HCT116 (cell line): ENCODE data around the gene A3GALT2. TPM values are rescaled to one million over a fixed set of nuclear protein-coding genes. Genes with fewer than 3 reads are reported as not detected.

Experiments used
- ATAC-seq: fragments of 200-7000 bp; cut with Tn5 transposase; 2 replicates; pipeline ENCODE4 v1.9.1; 2020; ENCODE audit warnings: mild to moderate bottlenecking, moderate library complexity
- BruUV-seq: library from RNA; stranded (reverse); fragments of 400-500 nt; replicated peaks from 2 replicates; lab custom pipeline; 2021; lab: Mats Ljungman, UMichigan
- CTCF ChIA-PET: fragments of 300-600 bp; sonication (Branson Sonifier 250); formaldehyde crosslinking; loops from one replicate; lab custom pipeline; 2021; ENCODE audit warnings: antibody characterized with exemption; lab: Charles Lee
- POLR2A ChIA-PET: fragments of 300-600, 350-600 bp; sonication (Branson Sonifier 250); formaldehyde crosslinking; loops from one replicate; lab custom pipeline; 2021; ENCODE audit warnings: antibody characterized with exemption; lab: Charles Lee
- RAD21 ChIA-PET, 2 experiments: fragments of 300-600 bp; sonication (Branson Sonifier 250); formaldehyde crosslinking; loops; one replicate each; lab custom pipeline; 2023; ENCODE audit warnings: low total read pairs in 2 of 2; ENCODE audit not compliant: uncharacterized antibody in 2 of 2, unreplicated experiment in 2 of 2, low non-redundant PET in 1 of 2; lab: Charles Lee
- DNase-seq: peaks from one replicate; pipeline ENCODE4 v3.0.0-alpha.2; 2010; ENCODE audit warnings: low read depth, low spot score
- H2AFZ ChIP-seq: fragments of 200-600 bp; shearing (Covaris generic), sonication (generic); 2 replicates; pipeline ENCODE4 v1.6.1; 2017; ENCODE audit warnings: low read depth, mixed run types, mixed read lengths, antibody characterized with exemption, low read length; ENCODE audit not compliant: poor library complexity, severe bottlenecking
- H3K27ac ChIP-seq: 2 replicates; pipeline ENCODE4 v1.5.1; 2012; ENCODE audit warnings: low read depth, low read length
- H3K27me3 ChIP-seq: fragments of 200-600 bp; sonication (generic); 2 replicates; pipeline ENCODE4 v1.6.1; 2016; ENCODE audit warnings: mixed run types, low read length, mixed read lengths; ENCODE audit not compliant: insufficient read depth
- H3K36me3 ChIP-seq, 2 experiments: fragments of 200-500 bp in 1 of 2; fragments of 200-600 bp in 1 of 2; sonication (Bioruptor generic) in 1 of 2; sonication (generic) in 1 of 2; 2 replicates each; pipeline versions ENCODE4 v1.5.1 to v1.6.1; 2014 to 2016; ENCODE audit warnings: low read length in 2 of 2, inconsistent platforms in 1 of 2, mixed read lengths in 1 of 2, mixed run types in 1 of 2; ENCODE audit not compliant: insufficient read depth in 2 of 2, control insufficient read depth in 1 of 2
- H3K4me1 ChIP-seq, 2 experiments: fragments of 200-600 bp in 1 of 2; sonication (generic) in 1 of 2; 2 replicates each; pipeline versions ENCODE4 v1.5.1 to v1.6.1; 2012 to 2017; ENCODE audit warnings: low read length in 2 of 2, inconsistent platforms in 1 of 2, mild to moderate bottlenecking in 1 of 2, mixed read lengths in 1 of 2, mixed run types in 1 of 2, moderate library complexity in 1 of 2; ENCODE audit not compliant: insufficient read depth in 2 of 2, control insufficient read depth in 1 of 2
- H3K4me2 ChIP-seq: fragments of 200-600 bp; sonication (generic); 2 replicates; pipeline ENCODE4 v1.6.1; 2017; ENCODE audit warnings: mixed run types, low read length, mixed read lengths
- H3K4me3 ChIP-seq, 2 experiments: fragments of 200-600 bp in 1 of 2; sonication (generic) in 1 of 2; replicated peaks in 1 of 2; 2 replicates each; pipeline ENCODE4 v1.5.1; 2011 to 2016; ENCODE audit warnings: low read length in 2 of 2, control low read depth in 1 of 2, low read depth in 1 of 2, mild to moderate bottlenecking in 1 of 2, mixed read lengths in 1 of 2, mixed run types in 1 of 2
- H3K79me2 ChIP-seq: fragments of 200-600 bp; sonication (generic); 2 replicates; pipeline ENCODE4 v1.6.1; 2017; ENCODE audit warnings: mild to moderate bottlenecking, mixed run types, low read length, moderate library complexity, mixed read lengths; ENCODE audit not compliant: insufficient read depth
- H3K9ac ChIP-seq: fragments of 200-600 bp; sonication (generic); 2 replicates; pipeline ENCODE4 v1.6.1; 2016; ENCODE audit warnings: low read length, mixed read lengths
- H3K9me2 ChIP-seq: fragments of 200-600 bp; sonication (generic), shearing (Covaris generic); 2 replicates; pipeline ENCODE4 v1.6.1; 2017; ENCODE audit warnings: mixed run types, mild to moderate bottlenecking, moderate library complexity; ENCODE audit not compliant: insufficient read depth
- H3K9me3 ChIP-seq, 2 experiments: fragments of 200-500 bp in 1 of 2; fragments of 200-600 bp in 1 of 2; sonication (Bioruptor generic) in 1 of 2; sonication (generic) in 1 of 2; 2 replicates each; pipeline ENCODE4 v1.6.1; 2014 to 2017; ENCODE audit warnings: low read length in 2 of 2, mixed read lengths in 2 of 2, inconsistent platforms in 1 of 2, low read depth in 1 of 2, mild to moderate bottlenecking in 1 of 2, mixed run types in 1 of 2, moderate library complexity in 1 of 2; ENCODE audit not compliant: control insufficient read depth in 1 of 2, insufficient read depth in 1 of 2
- H4K20me1 ChIP-seq: fragments of 200-600 bp; sonication (generic), shearing (Covaris generic); 2 replicates; pipeline ENCODE4 v1.6.1; 2017; ENCODE audit warnings: mixed run types, mild to moderate bottlenecking, moderate library complexity; ENCODE audit not compliant: insufficient read depth
- CBX3 ChIP-seq: IDR thresholded peaks from 2 replicates; pipeline ENCODE4 v1.6.1; 2012; ENCODE audit warnings: low read depth
- CEBPB ChIP-seq: IDR thresholded peaks from 2 replicates; pipeline ENCODE4 v1.6.1; 2012; ENCODE audit warnings: low read depth
- ELF1 ChIP-seq: IDR thresholded peaks from 2 replicates; pipeline ENCODE4 v1.6.1; 2012; ENCODE audit warnings: low read depth, borderline replicate concordance
- EZH2 ChIP-seq: fragments of 200-600 bp; sonication (generic); IDR thresholded peaks from 2 replicates; pipeline ENCODE4 v1.6.1; 2017; ENCODE audit warnings: antibody characterized with exemption, mixed run types
- JUND ChIP-seq: IDR thresholded peaks from 2 replicates; pipeline ENCODE4 v1.6.1; 2012
- POLR2A ChIP-seq: IDR thresholded peaks from 2 replicates; pipeline ENCODE4 v1.7.0; 2011; ENCODE audit warnings: borderline replicate concordance; ENCODE audit not compliant: insufficient read depth, insufficient read length; ENCODE audit errors: extremely low read depth
- RAD21 ChIP-seq: IDR thresholded peaks from 2 replicates; pipeline ENCODE4 v1.6.1; 2012; ENCODE audit warnings: low read depth, mild to moderate bottlenecking
- SP1 ChIP-seq: IDR thresholded peaks from 2 replicates; pipeline ENCODE4 v1.6.1; 2012; ENCODE audit warnings: low read depth
- TCF7L2 ChIP-seq: IDR thresholded peaks from 2 replicates; pipeline ENCODE4 v1.7.0; 2011; ENCODE audit warnings: borderline replicate concordance, inconsistent platforms; ENCODE audit not compliant: insufficient read depth, insufficient read length; ENCODE audit errors: extremely low read depth
- ZNF274 ChIP-seq: fragments of 200-500 bp; sonication (Bioruptor generic); IDR thresholded peaks from 2 replicates; pipeline ENCODE4 v1.6.1; 2014; ENCODE audit warnings: mild to moderate bottlenecking, low read depth, low read length, inconsistent platforms
- intact Hi-C: fragments of 100-400 bp; cut with micrococcal nuclease; formaldehyde crosslinking; loops from 2 replicates; pipeline ENCODE4 v1.10.0; 2022
- total RNA-seq: library from RNA; stranded (reverse); gene quantifications from one replicate; pipeline ENCODE4 v1.2.1, GENCODE V29; 2021; ENCODE audit not compliant: unreplicated experiment
- TF ChIP-seq, protein P1 (sequence below), 3 experiments: fragments of 200-600 bp in 1 of 3; sonication (generic) in 1 of 3; IDR thresholded peaks in 2 of 3; conservative IDR thresholded peaks in 1 of 3; 2 replicates each; pipeline ENCODE4 v1.5.1; 2012 to 2017; ENCODE audit warnings: low read depth in 2 of 3, low read length in 2 of 3, antibody characterized with exemption in 1 of 3, borderline replicate concordance in 1 of 3, control low read depth in 1 of 3, mild to moderate bottlenecking in 1 of 3, mixed read lengths in 1 of 3, mixed run types in 1 of 3, moderate library complexity in 1 of 3; ENCODE audit not compliant: insufficient read depth in 1 of 3
- TF ChIP-seq, protein P2 (sequence below): IDR thresholded peaks from 2 replicates; pipeline ENCODE4 v1.6.1; 2012

Gene A3GALT2
- total RNA-seq, 1 experiment from 2014 or later = not detected

DNA sequence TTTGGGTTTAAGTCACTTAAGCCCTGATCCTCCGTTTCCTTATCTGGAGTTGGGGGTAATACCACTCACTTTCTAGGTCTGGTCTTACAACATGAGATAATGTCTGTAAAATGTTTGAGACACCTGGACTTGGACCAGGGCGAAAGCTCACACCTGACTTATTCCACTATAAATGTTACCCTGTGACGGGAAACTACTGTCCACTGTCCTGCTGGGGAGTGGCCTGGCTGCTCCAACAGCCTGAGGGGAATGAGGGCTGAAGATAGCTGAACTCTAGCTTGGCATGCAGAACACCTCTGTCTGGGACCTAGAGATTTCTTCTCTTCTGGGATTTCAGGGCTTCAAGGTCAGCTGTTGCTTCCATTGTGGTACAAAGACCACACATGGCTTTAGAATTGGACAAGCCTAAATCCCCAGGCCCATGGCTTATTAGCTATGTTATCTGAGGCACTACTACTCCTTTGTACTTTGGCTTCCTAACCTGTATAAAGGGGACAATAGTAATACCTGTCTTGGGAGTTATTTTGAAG, 9.5 kb upstream of the A3GALT2 start:
- no peak for DNase-seq
- H3K9me3 ChIP-seq = no peaks in the 10 kb centered on the region
- no peaks in the 10 kb centered on the region for H3K27me3 ChIP-seq
- no peak overlapping the region for H3K4me2 ChIP-seq
- H3K9me2 ChIP-seq = no peaks in the 10 kb centered on the region
- RAD21 ChIA-PET = no interaction called here
- no peaks in the 10 kb centered on the region for H3K4me1 ChIP-seq
- peaks cover 3% of the 10 kb centered on the region; the same call in 1 of the 2 replicates for H4K20me1 ChIP-seq
- POLR2A ChIA-PET = no interaction called here
- CTCF ChIA-PET = no interaction called here
- TF ChIP-seq ELF1 = no peak
- no peak for TF ChIP-seq SP1
- TF ChIP-seq, protein P1, sequence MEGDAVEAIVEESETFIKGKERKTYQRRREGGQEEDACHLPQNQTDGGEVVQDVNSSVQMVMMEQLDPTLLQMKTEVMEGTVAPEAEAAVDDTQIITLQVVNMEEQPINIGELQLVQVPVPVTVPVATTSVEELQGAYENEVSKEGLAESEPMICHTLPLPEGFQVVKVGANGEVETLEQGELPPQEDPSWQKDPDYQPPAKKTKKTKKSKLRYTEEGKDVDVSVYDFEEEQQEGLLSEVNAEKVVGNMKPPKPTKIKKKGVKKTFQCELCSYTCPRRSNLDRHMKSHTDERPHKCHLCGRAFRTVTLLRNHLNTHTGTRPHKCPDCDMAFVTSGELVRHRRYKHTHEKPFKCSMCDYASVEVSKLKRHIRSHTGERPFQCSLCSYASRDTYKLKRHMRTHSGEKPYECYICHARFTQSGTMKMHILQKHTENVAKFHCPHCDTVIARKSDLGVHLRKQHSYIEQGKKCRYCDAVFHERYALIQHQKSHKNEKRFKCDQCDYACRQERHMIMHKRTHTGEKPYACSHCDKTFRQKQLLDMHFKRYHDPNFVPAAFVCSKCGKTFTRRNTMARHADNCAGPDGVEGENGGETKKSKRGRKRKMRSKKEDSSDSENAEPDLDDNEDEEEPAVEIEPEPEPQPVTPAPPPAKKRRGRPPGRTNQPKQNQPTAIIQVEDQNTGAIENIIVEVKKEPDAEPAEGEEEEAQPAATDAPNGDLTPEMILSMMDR (IDR thresholded peaks at IDR 0.05 in 2 of 3, conservative IDR thresholded peaks at IDR 0.05 in 1 of 3; ENCODE audit: borderline replicate concordance in 1 of 3, insufficient read depth in 1 of 3, low read depth in 2 of 3, low read length in 2 of 3) = no peak
- TF ChIP-seq, protein P2, sequence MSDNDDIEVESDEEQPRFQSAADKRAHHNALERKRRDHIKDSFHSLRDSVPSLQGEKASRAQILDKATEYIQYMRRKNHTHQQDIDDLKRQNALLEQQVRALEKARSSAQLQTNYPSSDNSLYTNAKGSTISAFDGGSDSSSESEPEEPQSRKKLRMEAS = no peak
- no peak for TF ChIP-seq TCF7L2
- TF ChIP-seq POLR2A = no peak
- no peak for TF ChIP-seq CEBPB
- TF ChIP-seq ZNF274 = no peak
- no peak for TF ChIP-seq CBX3
- TF ChIP-seq EZH2 = no peak
- TF ChIP-seq JUND = no peak
- TF ChIP-seq RAD21 = no peak
- TF ChIP-seq, all 23 proteins: peak for 0
- Histone ChIP-seq H2AFZ (no peak overlapping the region), H3K36me3 (peaks cover 91 to 94% of the 10 kb centered on the region in 2 experiments), H3K27ac (no peak overlapping the region), H3K9ac (no peak overlapping the region), H3K4me3 (no peak overlapping the region), H3K79me2 (peaks cover 46% of the 10 kb centered on the region)
- intact Hi-C loops = no loop called here
- ATAC-seq = no peak
- no TSS peak for BruUV-seq
